Measurements from ENCODE around the gene SOX5.

SOX5 gene

DNA sequence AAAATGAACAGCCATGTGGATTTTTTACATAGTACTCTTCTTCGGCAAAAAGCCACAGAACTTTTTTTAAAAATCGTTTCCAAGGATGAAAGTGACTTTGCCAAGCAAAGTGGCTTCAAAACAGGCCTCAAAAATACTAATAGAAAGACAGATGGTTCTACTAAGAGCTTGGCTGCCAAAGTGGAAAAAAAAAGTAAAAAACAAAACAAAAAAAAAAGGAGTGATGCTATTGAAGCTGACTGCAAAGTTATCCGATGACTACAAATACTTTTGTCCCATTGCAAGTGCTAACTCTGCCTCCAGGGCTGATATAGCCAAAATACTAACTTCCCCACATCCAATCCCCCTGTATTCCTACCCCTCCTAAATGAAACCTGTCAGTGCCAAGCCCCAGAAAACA lies 277.6 kb downstream of the SOX5 start:
- DNase-seq: no peak

DNA sequence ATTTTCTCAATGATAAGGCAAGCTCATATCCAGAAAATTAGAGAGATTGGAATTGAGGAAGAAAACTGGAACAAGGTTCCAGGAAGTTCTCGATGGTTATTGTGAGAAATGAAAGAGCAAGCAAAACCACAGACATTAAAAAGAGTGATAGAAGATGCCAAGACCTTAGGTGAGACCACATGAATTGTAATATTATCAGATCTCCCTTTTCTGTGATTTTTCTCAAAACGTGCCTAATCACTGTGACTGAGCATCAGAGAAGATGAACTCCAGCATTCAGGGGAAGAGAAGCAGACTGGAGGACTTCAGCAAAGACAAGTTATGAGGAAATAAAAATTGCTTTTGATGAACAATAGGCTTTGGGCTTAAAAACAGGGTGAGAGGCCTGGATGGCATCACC lies 278.8 kb downstream of the SOX5 start:
- DNase-seq: no peak

DNA sequence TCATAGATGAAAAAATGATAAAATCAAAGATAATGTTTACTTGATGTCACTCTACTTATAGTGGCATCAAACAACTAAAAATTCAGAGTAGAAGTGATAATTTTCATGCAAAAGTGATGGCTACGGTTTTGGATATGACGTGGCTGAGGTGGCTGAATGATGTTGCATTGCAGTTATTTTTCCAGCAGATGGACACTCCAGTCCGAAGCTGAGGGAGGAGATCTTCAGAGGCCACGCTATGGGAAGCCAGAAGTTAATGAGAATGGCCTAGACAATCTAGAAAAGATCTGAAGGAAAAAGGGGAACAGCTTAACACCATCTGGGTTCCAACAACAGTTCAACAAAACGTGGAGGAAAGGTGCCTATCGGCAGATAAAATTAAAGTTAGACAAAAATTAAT lies 279.8 kb downstream of the SOX5 start:
- no peak for DNase-seq

DNA sequence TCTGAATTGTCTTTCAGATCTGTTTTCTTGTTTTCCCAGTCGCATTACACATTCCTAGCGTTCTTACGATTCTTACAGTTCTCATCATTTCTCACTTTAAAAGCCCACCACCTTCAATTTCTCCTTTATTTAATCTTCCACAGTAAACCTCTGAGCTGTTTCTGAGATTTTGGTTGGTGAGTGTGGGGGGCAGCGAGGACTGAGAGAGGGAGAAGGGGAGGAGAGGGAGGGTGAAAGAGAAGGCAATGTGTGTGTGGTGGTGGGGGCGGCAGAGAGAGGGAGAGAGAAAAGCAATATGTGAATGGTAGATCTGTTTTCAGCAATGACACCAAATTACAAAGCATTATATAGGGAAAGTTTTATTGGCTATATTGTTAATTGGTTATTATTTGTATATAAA lies 282.6 kb downstream of the SOX5 start:
- DNase-seq: no peak

DNA sequence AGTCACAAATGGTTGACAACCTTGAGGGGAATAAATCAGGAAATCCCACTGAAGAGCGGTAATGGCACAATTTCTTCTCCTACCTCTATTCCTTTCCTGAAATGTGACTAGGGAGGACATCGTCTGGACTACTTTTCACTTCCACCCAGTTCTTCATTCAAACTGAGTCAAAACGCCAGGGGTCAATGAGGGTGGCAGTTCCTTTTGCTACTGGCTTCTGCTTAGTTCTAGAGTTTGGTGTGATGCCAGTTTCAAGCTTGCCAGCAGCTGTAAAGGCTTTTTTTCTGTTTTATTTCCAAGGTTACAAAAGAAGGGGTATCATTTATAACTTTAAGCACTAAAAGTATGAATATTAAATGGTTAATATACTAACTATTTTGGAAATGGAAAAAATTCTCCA lies 286.5 kb downstream of the SOX5 start:
- no peak for DNase-seq

DNA sequence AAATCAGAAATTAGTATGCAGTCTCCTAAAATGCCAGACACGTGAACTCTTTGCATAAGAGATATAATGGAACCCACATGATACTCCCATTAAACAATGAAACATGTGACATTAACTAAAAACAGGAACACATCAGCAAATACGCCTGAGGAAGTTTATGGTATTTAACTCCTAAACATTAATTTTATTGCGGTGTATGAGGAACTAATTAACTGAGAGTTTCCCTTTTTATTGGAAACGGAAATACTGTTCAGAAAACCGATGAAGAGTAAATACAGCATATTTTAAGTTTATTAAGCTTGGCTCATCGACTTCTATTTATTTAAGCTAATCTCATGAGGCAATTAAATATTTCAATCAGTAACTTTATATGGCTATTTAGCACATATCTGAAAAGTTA lies 290.3 kb downstream of the SOX5 start:
- no peak for DNase-seq

DNA sequence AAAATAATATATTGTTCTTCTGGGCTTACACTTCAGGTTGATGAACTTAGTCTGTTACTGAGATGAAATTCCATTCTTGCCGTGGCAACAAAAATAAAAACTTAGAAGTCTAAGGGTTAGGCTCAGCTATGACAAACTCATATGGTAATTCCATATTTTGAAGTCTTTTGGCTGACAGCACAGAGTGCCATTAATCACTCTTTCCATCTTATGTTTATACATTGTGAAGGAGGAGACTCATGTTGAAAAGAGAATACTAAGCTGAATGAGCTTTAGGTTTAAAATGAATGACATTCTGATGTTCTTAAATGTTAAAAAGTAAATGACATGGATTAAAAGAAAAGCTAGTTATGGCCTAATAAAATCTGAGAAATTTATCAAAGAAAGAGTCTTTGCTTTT lies 291.9 kb downstream of the SOX5 start:
- no peak for DNase-seq

DNA sequence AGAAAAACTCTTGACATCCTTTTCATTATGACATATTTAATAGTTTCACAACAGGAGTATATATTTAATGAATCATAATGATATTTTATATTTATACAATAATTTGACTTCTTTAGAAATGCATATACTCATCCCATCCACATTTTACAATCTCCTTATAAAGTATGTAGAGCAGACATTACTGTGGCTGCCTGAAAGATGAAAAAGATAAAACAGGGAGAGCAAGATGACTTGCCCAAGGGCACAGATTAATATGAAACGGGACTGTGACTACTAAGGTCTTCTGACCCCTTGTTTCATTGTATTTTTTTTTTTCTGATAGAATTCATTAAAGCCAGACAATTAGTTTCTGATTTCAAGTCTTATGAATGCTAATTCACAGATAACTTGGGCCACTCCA lies 293.6 kb downstream of the SOX5 start:
- no peak for DNase-seq

DNA sequence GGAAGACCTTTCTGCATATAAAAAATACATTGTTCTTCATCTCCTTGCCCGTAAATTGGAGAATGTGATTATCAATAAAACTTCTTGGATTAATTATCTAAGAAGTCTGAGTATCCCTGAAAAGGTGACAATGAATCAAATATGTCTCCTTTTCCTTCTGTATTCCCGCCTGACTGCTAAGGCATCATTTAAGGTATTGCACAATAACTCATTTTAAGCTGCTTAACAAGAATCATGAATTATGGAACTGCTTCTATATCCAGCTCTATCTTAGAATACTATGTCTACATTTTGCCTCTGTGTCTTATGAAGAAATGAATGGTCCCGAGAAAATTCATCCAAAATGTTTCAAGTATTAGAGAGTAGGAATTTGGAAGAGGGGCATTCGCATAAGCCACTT lies 294.4 kb downstream of the SOX5 start:
- DNase-seq: no peak

DNA sequence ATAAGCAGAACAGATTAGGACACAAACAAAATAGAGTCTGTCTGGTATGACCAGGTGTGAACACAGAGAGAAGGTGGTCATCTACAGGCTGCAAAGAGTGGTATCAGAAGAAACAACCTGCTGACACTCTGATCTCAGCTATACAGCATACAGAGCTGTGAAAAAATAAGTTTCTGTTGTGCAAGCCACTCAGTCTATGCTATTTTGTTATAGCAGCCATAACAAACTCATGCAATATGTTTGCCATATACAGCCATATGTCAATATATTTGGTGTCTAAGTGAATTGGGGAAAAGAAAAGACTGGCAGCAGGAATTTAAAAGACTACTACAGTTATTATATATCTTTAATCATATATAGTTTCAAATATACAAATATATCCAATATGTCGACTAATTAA lies 300.9 kb downstream of the SOX5 start:
- no peak for DNase-seq

DNA sequence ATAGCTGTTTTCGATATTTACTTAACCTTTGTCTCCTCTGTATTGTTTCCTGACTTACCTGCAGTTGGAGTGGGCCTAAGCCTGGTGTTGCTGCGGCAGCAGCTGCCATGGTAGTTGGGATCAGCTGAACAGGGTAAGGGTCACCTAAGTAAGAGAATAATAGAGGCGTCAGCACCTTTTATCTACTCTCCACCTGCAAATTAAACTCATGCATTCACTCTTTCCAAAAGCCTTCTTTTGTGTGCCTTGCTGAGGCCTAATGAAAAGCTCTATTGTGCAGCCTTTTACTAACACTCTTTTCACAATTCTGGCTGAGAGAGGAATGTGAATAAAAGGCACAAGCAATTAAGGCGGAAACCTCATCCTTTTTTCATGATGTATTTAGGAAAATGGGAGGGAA lies 308.7 kb downstream of the SOX5 start:
- no peak for DNase-seq

DNA sequence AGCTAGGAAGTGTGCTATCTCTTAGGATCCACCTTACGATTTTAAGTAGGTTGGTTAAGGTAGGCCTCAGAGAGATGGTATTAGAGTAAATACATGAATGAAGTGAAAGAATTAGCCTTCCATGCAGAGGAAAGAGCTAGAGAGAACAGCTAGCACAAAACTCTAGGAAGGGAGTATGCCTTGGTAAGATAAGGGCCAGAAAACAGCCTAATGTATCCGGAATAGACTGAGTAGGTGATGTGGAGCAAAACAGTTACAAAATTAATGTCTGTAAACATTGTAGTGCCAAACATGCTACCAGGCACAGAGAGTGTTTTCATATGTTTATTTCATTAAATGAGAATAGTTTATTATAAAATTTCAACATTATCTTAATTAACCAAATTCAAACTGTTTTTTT lies 315.1 kb downstream of the SOX5 start:
- DNase-seq: no peak

DNA sequence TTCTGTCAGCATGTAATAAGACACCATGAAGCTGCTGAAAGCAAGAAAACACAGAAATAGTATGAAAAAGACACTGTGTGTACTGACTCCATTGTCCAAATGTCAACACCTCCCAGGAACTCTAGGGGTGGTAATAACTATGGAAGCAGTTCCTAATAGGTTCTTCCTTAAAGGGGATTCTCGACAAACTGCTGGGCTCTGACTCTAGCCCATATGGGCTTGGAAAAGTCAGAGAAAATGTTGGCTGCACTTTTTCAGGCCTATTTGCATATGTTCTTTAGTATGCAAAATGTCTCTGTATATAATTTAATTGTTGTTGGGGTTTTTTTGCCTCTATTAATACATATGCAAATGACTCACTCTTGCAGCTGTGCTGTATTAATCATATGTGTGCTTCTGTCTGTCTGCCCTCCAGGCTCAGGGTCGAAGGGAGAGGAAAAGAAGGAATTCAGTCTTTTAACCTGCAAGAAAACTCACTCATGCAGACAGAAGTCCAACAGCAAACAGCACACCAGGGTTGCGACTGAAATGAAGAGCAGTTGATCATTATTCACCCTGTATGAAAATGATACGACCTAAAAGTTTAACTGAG lies 317.6 kb downstream of the SOX5 start:
- no peak for DNase-seq

DNA sequence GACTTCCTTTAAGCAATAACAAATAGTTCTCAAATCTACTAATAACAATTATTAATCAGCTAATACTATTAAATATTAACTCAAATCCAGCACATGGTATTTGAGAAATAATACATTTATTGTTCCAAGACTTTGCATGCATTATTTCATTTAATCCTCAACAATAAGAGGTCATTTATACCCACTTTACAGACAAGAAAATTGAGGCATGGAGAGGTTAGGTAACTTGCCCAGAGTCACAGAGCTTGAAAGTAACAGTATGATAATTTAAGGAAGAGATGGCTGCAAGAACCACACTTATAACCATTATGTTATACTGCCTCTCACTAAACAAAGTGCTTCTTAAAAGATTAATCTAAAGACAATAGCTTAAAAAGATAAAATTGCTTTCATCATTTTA lies 318.9 kb downstream of the SOX5 start:
- no peak for DNase-seq

DNA sequence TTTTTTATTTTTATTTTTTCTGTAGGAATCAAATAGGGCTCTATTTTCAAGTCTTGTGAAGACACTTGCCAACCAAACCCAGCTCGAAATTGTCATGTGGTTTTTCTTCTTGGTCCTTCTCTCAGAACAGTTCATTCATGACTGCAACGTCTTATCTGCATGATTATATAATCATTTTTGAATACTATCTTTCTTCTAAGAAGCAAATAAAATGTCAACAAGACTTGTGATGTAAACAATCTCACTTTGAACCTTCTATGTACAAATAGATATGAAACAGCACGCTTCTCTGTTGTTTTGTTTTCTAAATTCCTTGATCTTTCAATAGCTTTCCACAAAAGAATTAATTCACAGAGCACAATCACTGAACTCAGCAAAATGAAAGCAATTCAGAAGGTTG lies 320.7 kb downstream of the SOX5 start:
- DNase-seq: no peak

DNA sequence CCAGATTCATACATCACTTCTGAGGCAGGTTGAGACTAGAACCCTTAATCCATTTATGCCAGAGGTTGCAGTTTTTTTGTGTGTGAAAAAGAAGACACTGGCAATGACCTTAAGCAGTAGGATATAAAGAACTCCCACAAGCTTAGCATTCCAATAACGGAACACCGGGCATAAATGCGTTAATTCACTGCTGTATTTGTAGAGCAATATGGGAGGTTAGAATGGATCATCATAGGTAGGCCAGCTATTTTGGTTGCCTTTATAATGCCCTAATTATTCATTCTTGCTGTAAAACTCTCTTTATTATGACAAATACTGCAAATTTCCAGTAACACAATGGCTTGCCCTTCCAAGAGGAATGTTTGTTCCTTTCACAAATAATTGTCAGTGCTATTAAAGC lies 322.7 kb downstream of the SOX5 start:
- DNase-seq: no peak

DNA sequence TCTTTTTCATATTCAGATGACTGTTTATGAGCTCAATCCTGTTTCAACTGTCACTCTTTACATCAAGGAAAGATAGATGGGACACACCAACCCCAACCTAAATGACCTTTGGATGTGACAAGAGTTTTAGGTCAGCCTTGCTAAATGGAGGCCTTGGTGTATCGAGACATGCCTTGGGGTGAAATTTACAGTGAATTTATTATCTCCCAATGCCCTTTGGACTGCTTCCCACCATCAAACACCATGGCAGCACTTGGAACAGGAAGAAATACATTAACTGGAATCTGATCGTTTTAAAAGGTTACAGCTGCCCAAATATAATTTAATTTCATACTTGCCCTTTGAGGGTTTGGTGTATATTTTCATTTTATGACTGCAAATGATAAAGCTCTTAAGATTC lies 327.6 kb downstream of the SOX5 start:
- no peak for DNase-seq

DNA sequence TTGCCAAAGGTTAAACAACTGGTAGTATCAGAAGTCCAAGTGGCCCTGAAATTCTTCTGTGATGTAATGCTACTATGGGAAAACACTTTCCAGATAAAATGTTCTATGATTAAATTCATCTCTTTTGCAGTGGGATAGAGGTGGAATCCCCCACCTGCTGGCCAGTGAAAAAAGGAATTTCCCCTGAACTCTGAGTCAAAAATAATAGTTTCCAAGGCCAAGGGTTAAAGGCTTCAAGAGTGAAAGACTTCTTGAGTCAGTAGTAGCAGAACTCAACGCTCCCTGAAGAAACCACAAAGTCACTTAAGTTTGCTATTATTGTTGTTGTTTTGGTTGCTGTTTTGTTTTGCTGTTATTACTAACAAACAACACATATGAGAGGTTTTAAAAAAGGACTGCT lies 330.8 kb downstream of the SOX5 start:
- DNase-seq: no peak

DNA sequence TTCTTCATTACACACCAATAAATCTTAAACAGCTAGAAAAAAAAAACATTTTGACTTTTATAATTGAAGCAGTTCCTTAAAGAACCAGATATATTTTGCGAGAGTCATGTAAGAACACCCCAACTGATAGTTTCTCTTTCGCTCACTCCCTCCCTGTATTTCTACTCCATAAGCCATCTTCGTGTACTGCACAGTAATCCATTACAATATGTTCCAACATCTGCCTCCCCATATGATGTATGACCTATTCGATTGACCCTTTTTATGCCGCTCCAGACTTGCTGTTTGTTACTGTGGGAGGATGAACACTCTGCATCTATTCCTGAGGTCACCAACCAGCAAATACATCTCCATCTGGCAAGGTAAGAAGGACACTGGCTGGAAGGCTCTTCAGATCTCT lies 331.7 kb downstream of the SOX5 start:
- DNase-seq: no peak

DNA sequence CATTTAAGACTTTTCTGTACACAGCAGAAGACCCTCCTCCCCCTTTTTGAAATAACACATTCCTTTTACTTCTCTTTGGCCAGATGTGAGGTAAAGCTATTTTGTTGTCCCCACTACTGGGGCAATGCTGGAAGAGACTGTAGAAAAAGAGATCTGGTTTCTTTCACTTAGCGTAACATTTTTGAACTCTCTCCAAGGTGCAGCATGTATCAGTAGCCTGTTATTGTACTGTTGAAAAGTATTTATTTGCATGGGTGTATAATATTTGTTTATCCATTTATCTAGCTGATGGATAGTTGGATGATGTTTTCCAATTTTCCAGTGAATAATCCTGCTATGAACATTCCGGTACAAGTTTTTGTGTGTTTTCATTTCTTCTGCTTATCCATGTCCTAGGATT lies 335.2 kb downstream of the SOX5 start:
- no peak for DNase-seq

DNA sequence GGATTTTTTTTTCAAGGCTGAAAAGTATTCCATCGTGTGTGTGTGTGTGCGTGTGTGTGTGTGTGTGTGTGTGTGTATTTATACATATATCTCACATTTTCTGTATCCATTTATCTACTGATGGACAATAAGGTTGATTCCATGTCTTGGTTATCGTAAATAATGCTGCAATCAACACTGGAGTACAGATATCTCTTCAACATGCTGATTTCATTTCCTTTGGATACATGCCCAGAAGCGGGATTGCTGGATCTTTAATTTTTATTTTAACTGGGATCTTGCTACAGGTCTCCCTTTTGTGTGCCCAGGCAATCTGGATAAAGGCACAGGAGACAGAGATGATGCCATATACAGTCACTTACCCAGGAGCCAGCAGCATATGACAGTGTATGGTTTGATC lies 338.1 kb downstream of the SOX5 start:
- no peak for DNase-seq

DNA sequence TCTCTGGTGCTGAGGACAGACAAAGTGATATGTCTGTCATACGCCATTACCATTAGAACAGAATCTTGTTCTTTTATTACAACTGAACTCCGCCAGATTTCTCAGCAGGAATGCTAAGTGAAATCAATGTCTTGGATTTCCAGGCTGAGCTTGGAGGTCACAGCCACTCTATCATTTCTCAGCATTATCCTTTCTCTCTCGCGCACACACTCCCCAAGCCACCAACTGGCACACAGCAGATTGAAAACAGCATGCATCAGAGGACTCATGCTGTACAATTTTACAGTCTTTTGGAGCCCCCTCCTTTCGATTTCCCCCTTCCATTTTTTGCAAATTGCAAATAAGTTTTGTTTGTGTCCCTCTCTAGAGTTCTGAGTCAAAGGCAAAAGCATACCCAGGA lies 348.6 kb downstream of the SOX5 start:
- DNase-seq: no peak

DNA sequence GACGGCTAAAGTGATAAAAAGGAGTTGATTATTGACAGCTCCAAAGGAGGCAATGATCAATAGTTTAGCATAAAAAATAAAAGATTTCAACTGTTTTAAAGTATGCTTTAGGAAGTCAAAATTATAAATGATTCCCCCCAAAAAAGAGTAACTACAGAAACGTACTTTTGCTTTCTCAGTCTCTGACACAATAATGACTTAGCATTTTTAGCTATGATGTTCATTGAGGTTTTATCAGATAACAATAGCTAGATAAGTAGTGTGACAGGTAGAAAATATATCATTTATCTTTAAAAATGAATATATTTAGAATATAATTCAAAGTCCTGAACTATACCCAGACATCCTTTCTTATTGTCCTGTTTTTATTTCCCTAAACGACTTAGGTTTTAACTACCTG lies 352.9 kb downstream of the SOX5 start:
- no peak for DNase-seq

DNA sequence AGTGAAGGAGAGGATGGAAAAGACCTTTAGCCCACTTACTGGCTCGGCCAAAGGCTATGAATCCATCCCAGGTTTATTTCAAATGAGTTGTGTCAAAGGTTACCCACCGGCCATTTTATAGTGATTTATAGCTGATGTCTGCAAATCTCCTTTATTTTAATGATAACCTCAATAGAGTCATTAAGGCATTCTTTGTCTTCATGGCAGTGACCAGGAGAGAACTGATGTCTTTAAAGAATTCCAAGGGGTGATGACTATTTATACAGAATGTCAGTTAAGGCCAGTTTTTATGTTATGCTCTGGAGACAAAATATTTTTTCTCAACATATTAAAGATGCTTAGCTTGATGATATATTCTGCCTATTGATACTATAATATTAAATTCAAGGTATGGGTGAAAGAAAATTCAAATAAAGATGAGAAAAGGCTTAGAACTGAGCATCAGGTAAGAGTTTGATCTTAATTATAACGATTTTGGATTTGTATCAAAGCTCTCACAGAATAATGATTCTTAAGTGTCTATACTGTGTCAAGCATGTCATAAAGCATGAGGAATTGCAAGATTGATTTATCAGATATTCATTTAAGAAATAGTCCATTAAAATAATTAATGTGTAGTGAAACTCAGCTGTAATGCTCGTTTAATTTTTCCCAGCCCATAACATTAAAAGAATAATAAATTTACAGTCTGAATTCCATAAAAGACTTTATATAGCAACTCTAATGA lies 361.5 kb downstream of the SOX5 start:
- no peak for DNase-seq

DNA sequence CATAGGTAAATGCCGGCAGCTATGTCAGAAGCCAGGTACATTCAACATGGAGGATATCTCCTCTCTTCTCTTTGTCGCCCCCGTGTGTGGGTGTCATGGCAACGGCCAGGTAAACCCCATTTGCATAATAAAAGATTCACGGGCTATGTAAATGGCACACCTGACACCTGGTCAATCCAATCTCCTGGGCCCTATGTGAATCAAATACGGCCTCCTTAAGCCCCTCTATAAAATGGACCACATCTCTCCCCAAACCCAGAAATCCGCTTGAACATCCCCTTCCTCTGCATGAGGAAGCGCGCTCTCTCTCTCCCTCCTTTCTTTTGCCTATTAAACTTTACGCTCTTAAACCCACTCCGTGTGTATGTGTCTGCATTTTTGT lies 363.7 kb downstream of the SOX5 start:
- DNase-seq: no peak
